GM12801 (cell line): ENCODE data around the gene TBC1D1.

Source experiments
- TF ChIP-seq, protein P1 (sequence below): IDR thresholded peaks from one replicate; pipeline ENCODE4 v1.5.1; 2011; ENCODE audit warnings: control low read depth; ENCODE audit not compliant: insufficient read length; ENCODE audit errors: extremely low read depth

The TBC1D1 gene

DNA sequence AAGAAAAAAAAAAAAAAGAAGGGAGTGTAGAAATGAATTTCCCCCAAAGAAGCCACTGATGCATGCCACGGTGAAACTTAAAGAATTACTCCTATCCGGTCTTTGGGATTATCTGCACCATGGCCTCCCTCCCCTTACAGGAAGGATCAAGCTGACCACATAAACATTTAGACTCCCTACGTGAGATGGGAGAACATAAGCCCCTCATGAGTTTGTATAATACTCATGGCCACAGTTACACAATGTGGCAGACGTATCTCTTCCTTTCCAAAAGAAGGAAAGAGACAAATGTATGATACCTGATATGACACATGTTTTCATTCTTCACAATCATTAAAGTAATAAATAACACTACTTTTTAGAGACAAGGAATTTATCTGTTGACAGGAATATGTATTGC is 66.1 kb downstream of the TBC1D1 start:
- TF ChIP-seq, protein P1, sequence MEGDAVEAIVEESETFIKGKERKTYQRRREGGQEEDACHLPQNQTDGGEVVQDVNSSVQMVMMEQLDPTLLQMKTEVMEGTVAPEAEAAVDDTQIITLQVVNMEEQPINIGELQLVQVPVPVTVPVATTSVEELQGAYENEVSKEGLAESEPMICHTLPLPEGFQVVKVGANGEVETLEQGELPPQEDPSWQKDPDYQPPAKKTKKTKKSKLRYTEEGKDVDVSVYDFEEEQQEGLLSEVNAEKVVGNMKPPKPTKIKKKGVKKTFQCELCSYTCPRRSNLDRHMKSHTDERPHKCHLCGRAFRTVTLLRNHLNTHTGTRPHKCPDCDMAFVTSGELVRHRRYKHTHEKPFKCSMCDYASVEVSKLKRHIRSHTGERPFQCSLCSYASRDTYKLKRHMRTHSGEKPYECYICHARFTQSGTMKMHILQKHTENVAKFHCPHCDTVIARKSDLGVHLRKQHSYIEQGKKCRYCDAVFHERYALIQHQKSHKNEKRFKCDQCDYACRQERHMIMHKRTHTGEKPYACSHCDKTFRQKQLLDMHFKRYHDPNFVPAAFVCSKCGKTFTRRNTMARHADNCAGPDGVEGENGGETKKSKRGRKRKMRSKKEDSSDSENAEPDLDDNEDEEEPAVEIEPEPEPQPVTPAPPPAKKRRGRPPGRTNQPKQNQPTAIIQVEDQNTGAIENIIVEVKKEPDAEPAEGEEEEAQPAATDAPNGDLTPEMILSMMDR = no peak

DNA sequence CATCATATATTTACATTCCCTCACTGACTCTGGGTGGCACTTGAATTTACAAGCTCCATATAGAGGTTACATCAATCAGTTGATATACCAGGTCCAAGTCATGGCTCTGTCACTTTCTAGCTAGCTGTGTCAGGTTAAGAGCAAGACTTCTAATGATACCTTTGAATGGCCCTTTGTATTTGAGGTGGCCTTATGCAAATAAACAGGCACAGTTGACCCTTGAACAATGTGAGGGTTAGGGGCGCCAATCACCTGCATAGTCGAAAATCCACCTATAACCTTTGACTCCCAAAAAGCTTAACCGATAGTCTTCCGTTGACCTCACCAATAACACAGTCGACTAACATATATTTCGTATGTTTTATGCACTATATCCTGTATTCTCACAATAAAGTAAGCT is 68.0 kb downstream of the TBC1D1 start:
- TF ChIP-seq, protein P1 = no peak

DNA sequence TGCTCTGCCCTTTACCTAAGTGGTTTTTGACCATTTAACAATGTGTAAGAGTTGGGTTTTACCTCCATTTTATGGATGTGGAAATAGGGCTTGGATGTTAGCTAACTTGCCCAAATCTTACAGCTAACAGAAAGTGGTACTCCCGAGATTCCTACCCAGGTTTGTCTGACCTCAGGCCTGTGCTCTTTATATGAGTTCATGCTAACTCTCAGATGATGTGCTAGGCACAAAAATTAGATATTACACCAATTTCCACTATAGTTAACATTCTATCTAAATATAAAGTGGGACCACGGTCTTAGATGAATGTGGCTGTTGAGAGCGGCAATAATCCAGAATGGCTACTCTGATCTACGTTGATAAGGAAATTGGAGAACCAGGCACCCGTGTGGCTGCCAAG is 69.2 kb downstream of the TBC1D1 start, which contains the start of gene PTTG2:
Gene PTTG2 (plus strand): TSS at position 301 of the 400 bp plus-strand sequence. CDS start 37 bp downstream, at position 338.
- TF ChIP-seq, protein P1 = no peak

DNA sequence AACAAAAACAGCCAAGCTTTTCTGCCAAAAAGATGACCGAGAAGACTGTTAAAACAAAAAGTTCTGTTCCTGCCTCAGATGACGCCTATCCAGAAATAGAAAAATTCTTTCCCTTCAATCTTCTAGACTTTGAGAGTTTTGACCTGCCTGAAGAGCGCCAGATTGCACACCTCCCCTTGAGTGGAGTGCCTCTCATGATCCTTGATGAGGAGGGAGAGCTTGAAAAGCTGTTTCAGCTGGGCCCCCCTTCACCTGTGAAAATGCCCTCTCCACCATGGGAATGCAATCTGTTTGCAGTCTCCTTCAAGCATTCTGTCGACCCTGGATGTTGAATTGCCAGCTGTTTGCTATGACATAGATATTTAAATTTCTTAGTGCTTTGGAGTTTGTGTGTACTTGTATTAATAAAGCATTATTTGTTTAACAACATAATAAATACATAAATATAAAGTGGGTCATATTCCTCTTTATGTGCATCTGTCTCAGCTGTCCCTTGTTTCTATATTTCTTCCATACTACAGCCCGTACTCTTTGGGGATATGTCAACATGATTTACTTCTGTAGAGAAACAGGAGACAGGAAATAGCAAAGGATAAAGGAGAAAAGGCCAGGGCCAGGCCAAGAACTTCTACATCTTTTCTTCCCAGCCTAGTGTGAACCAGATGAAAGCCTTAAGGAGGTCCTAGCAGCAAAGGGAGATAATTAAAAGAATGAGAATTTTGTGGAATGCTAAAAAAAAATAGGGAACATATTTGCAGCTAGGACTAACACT is 70.0 kb downstream of the TBC1D1 start:
- TF ChIP-seq, protein P1 = no peak

DNA sequence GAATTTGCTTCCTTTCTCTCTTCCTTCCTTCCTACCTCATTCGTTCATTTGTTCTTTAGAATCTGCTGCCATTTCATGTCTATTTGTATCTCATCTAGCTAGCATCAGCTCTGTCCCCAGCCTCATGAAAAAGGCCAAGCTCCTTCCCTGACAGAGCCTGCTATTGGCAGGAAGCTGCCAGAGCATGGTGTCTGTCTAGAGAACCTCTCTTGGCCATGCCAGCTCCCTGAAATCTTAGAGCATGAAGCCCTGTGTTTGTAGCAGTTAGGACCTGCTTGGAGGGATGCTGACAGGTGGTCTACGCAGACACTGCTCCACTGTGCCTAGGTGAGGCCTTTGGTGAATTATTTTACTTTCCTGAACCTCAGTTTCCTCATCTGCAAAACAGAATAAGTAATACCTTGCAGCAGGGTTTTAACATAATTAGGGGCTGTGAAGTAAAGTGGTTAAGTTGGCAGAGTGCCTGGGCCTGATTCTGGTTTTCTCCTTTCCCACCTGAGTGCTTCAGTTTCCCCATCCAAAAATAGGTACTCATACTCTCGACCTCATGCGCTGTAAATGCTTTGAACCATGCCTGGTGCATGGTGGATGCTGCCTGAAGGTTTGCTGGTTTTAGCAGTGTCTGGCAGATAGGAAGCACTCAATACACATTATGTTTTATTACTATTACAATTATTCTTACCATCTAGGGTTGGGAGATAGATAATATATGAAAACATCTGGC is 74.0 kb downstream of the TBC1D1 start:
- TF ChIP-seq, protein P1 = no peak

DNA sequence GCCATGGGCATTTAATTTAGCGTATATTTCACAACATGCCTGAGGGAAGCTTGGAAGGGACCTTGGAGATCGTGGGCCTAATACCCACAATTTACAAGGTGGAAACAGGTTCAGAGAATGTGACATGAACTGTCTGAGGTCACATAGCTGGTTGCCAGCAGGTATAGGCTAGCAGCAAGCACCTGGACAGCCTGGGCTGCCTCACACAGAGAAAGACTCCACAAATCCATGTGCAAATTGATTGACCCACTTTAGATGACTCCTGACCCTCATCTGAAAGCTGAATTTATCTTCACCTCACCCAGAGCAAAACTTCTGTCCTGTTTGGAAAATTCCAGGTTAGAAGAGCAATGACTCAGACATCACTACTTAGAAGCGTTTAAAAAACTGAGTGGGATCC is 75.2 kb downstream of the TBC1D1 start:
- TF ChIP-seq, protein P1 = no peak

DNA sequence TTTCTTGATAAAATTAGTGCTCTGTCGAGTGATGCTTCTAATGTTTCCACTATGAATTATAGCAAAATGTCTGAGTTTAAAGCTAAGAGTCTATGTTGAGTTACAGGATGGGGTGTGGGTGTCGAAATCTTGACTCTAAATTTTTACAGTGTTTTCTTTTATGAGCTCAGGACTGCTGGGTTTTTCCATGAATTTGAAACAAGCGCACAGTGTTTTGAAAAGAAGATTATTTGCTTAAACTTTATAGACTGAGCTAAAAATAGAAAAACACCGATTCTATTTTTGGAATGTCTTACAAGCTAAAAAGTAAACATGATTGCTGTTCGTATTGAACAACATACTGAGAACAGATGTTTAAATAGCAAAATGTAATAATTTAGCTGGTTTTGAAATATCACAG is 76.9 kb downstream of the TBC1D1 start:
- TF ChIP-seq, protein P1 = no peak
